Measurements from ENCODE around the gene TSPYL1. TPM values are rescaled to one million over a fixed set of nuclear protein-coding genes. Genes with fewer than 3 reads are reported as not detected.

Gene TSPYL1
- total RNA-seq, 1 experiment from 2014 or later: 57.3 TPM

DNA sequence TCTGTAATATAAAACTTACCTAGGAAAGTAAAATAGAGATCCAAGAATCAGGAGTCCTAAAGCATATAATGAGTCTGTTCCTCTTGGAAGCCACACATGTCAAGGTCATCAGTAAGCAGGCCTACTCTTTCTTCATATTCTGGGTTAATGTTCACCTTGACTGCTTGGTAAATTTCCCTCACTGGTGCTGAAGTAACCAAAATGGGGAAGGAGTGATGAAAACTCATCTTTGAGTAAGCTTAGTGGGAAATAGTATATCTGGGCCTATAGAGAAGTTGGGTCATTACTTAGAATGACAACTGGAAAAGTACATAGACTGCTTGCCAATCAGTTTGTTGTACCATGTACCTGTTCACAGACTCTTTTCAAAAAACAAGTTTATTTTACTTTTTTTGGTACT is 32.4 kb downstream of the TSPYL1 start:
- no peaks in the 10 kb centered on the region for H3K27me3 Mint-ChIP-seq (ENCODE audit: insufficient read depth, unreplicated experiment)
- no peak for DNase-seq
- peaks cover 15% of the 10 kb centered on the region for H3K4me1 Mint-ChIP-seq (ENCODE audit: low read depth, unreplicated experiment)
- Histone ChIP-seq H3K4me1 (peaks cover 7% of the 10 kb centered on the region; the same call in 1 of the 2 replicates), H3K4me3 (ENCODE audit: low read depth, low read length) (no peak overlapping the region), H3K9me3 (no peaks in the 10 kb centered on the region), H3K27me3 (replicated peaks; ENCODE audit: control insufficient read depth, insufficient read depth, low read length) (no peaks in the 10 kb centered on the region), H3K36me3 (ENCODE audit: control insufficient read depth, insufficient read depth, low read length) (no peaks in the 10 kb centered on the region; the same call in none of the 2 replicates)
- H3K9me3 Mint-ChIP-seq (ENCODE audit: unreplicated experiment): no peaks in the 10 kb centered on the region
- no TSS peak for BruUV-seq (replicated peaks)
- POLR2A ChIA-PET: no interaction called here
- H3K36me3 Mint-ChIP-seq (ENCODE audit: insufficient read depth, unreplicated experiment): peaks cover 6% of the 10 kb centered on the region
- no peak overlapping the region for H3K4me3 Mint-ChIP-seq (ENCODE audit: unreplicated experiment)
- CTCF ChIA-PET: no interaction called here
- intact Hi-C loops (cut with micrococcal nuclease; ENCODE audit: unreplicated experiment): no loop called here
- TF ChIP-seq, protein P1, sequence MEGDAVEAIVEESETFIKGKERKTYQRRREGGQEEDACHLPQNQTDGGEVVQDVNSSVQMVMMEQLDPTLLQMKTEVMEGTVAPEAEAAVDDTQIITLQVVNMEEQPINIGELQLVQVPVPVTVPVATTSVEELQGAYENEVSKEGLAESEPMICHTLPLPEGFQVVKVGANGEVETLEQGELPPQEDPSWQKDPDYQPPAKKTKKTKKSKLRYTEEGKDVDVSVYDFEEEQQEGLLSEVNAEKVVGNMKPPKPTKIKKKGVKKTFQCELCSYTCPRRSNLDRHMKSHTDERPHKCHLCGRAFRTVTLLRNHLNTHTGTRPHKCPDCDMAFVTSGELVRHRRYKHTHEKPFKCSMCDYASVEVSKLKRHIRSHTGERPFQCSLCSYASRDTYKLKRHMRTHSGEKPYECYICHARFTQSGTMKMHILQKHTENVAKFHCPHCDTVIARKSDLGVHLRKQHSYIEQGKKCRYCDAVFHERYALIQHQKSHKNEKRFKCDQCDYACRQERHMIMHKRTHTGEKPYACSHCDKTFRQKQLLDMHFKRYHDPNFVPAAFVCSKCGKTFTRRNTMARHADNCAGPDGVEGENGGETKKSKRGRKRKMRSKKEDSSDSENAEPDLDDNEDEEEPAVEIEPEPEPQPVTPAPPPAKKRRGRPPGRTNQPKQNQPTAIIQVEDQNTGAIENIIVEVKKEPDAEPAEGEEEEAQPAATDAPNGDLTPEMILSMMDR (IDR thresholded peaks at IDR 0.05; ENCODE audit: insufficient read depth in 1 of 2, low read depth in 1 of 2, low read length in 1 of 2, severe bottlenecking in 1 of 2, unreplicated experiment in 1 of 2): no peak
- H3K27ac Mint-ChIP-seq (ENCODE audit: unreplicated experiment): no peak overlapping the region

DNA sequence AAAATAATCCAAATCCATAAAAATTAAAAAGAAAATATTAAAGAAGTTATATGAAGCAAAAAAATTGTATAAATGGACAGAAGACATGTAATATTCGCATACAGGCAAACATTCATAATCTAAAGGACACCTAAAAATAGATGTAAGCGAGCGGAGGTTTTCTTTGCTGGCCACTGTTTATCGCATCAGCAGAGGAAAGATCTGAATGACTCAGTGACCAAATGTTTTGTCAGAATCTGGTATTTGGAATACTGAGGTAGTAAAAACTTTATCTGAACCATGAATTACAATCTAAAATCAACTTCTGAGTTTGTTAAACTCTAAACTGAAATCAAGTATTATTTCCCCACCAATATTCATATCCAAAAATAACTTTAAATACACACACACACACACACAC is 33.6 kb downstream of the TSPYL1 start:
- ChIA-PET CTCF (no interaction called here), POLR2A (no interaction called here)
- Mint-ChIP-seq H3K36me3 (ENCODE audit: insufficient read depth, unreplicated experiment) (peaks cover 6% of the 10 kb centered on the region), H3K9me3 (ENCODE audit: unreplicated experiment) (no peaks in the 10 kb centered on the region), H3K4me1 (ENCODE audit: low read depth, unreplicated experiment) (peaks cover 3% of the 10 kb centered on the region), H3K27ac (ENCODE audit: unreplicated experiment) (no peak overlapping the region), H3K4me3 (ENCODE audit: unreplicated experiment) (no peak overlapping the region), H3K27me3 (ENCODE audit: insufficient read depth, unreplicated experiment) (no peaks in the 10 kb centered on the region)
- H3K27me3 ChIP-seq (replicated peaks; ENCODE audit: control insufficient read depth, insufficient read depth, low read length): no peaks in the 10 kb centered on the region
- no peak for DNase-seq
- H3K36me3 ChIP-seq (ENCODE audit: control insufficient read depth, insufficient read depth, low read length): no peaks in the 10 kb centered on the region; the same call in 1 of the 2 replicates
- peaks cover 7% of the 10 kb centered on the region; the same call in 1 of the 2 replicates for H3K4me1 ChIP-seq
- no TSS peak for BruUV-seq (replicated peaks)
- TF ChIP-seq, protein P1 (IDR thresholded peaks at IDR 0.05; ENCODE audit: insufficient read depth in 1 of 2, low read depth in 1 of 2, low read length in 1 of 2, severe bottlenecking in 1 of 2, unreplicated experiment in 1 of 2): no peak
- H3K9me3 ChIP-seq: no peaks in the 10 kb centered on the region
- no peak overlapping the region for H3K4me3 ChIP-seq (ENCODE audit: low read depth, low read length)
- intact Hi-C loops (cut with micrococcal nuclease; ENCODE audit: unreplicated experiment): no loop called here

DNA sequence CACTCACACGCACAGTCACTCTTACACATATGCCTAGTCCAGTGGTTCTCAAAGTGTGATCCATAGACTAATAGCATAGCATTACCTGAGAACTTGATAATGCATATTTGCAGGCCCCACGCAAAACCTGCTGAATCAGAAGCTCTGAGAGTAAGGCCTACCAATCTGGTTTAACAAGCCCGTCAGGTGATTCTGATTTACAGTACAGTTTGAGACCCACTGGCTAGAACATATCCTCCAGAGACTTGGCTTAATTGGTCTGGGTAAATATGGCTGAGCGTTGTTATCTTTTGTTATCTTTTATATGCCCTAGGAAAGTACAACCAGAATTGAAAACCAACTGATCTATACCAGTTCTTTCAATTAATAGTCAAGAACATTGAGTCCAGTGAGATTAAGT is 35.4 kb downstream of the TSPYL1 start:
- ChIA-PET POLR2A (interaction anchor here (0.5 to 0.6 kb wide), 2 partner anchors 9 to 1431 kb away, joined by 3 to 6 read pairs; partner anchors contain the start of gene TSPYL4), CTCF (no interaction called here)
- peak; percentile 45 to 47 for DNase-seq
- no peaks in the 10 kb centered on the region for H3K27me3 ChIP-seq (replicated peaks; ENCODE audit: control insufficient read depth, insufficient read depth, low read length)
- no TSS peak for BruUV-seq (replicated peaks)
- H3K27me3 Mint-ChIP-seq (ENCODE audit: insufficient read depth, unreplicated experiment): no peaks in the 10 kb centered on the region
- H3K36me3 ChIP-seq (ENCODE audit: control insufficient read depth, insufficient read depth, low read length): no peaks in the 10 kb centered on the region; the same call in 1 of the 2 replicates
- H3K36me3 Mint-ChIP-seq (ENCODE audit: insufficient read depth, unreplicated experiment): peaks cover 14% of the 10 kb centered on the region
- intact Hi-C loops (cut with micrococcal nuclease; ENCODE audit: unreplicated experiment): no loop called here
- H3K4me1 ChIP-seq: peaks cover 7% of the 10 kb centered on the region; the same call in 1 of the 2 replicates
- no peaks in the 10 kb centered on the region for H3K9me3 Mint-ChIP-seq (ENCODE audit: unreplicated experiment)
- H3K27ac Mint-ChIP-seq (ENCODE audit: unreplicated experiment): no peak overlapping the region
- no peaks in the 10 kb centered on the region for H3K9me3 ChIP-seq
- no peak overlapping the region for H3K4me3 ChIP-seq (ENCODE audit: low read depth, low read length)
- no peaks in the 10 kb centered on the region for H3K4me1 Mint-ChIP-seq (ENCODE audit: low read depth, unreplicated experiment)
- TF ChIP-seq, protein P1 (IDR thresholded peaks at IDR 0.05; ENCODE audit: insufficient read depth in 1 of 2, low read depth in 1 of 2, low read length in 1 of 2, severe bottlenecking in 1 of 2, unreplicated experiment in 1 of 2): no peak
- no peak overlapping the region for H3K4me3 Mint-ChIP-seq (ENCODE audit: unreplicated experiment)

Data from Caco-2 (cell line).